ENCODE measurements around the gene CCDC7.

GRCh38 chr10:32622409-32622808, 176.5 kb downstream of the CCDC7 start:
- TF ChIP-seq CTCF (IDR thresholded peaks at IDR 0.05) (no peak), RAD21 (IDR thresholded peaks at IDR 0.05; ENCODE audit: low read length) (no peak), TCF12 (IDR thresholded peaks at IDR 0.05) (no peak), SIN3A (IDR thresholded peaks at IDR 0.05; ENCODE audit: borderline replicate concordance, low read depth, low read length) (no peak), MXI1 (IDR thresholded peaks at IDR 0.05; ENCODE audit: low read depth, low read length) (no peak), USF2 (IDR thresholded peaks at IDR 0.05; ENCODE audit: borderline replicate concordance, low read depth, low read length) (no peak), MAX (IDR thresholded peaks at IDR 0.05; ENCODE audit: low read depth) (no peak), TAF1 (IDR thresholded peaks at IDR 0.05; ENCODE audit: borderline replicate concordance, low read depth, low read length) (no peak)

Data from SK-N-SH (cell line).